ENCODE measurements around the gene FBXL13.
"Not testable (repeated sequence)": the region's sequence is repeated elsewhere in the genome, so short reads cannot be mapped to it uniquely, and the experiment has no call there.

FBXL13 gene

DNA sequence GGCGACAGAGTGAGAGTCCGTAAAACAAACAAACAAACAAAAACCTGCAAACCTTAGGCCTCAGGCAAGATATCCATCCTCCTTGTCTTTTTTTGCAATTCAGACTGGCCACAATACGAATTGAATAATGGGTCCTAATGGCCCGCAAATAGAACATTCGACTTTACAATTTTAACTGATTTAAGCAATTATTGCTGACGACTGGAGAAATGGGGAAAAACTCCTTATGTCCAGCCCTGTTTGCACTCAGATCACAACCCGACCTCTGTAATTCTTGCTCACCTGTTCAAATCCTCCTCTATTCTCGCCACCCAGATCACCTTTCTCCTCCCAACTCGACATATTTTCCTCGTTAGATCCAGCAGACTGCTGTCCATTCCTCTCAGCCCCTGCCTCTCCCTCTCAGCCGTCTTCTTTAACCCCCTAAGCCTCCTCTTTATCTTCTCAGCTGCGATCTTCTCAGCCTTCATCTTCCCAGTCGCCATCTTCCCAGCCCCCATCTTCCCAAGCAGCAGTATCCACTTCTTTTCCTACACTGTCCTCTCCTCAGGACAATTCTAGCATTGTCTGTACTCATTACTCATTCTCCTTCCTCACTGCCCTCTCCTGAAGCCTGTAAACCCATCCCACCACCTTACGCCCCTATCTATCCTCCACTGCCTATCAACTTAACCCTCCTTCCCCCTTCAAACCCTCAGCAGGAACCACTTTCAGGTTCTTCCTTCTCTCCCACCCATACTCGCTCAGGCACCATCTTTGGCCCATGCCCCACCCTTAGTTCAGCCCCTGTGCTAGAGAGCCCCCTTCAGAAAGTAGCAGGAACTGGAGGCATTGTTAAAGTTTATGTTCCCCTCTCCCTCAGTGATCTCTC, 100.0 kb downstream of the FBXL13 start:
- no peak for DNase-seq
- no peak overlapping the region for H3K27ac Mint-ChIP-seq
- no peak overlapping the region for H3K4me3 Mint-ChIP-seq
- no peaks in the 10 kb centered on the region for H3K4me1 Mint-ChIP-seq (ENCODE audit: low read depth)
- H3K36me3 Mint-ChIP-seq (ENCODE audit: low read depth) = no peaks in the 10 kb centered on the region
- no peaks in the 10 kb centered on the region for H3K27me3 Mint-ChIP-seq
- no peaks in the 10 kb centered on the region for H3K9me3 Mint-ChIP-seq

GRCh38 chr7:102973096-102973802, 101.3 kb downstream of the FBXL13 start:
- no peaks in the 10 kb centered on the region for H3K27me3 Mint-ChIP-seq
- no peak for DNase-seq
- no peaks in the 10 kb centered on the region for H3K9me3 Mint-ChIP-seq
- no peaks in the 10 kb centered on the region for H3K36me3 Mint-ChIP-seq (ENCODE audit: low read depth)
- H3K4me1 Mint-ChIP-seq (ENCODE audit: low read depth) = no peaks in the 10 kb centered on the region
- H3K4me3 Mint-ChIP-seq = no peak overlapping the region
- no peak overlapping the region for H3K27ac Mint-ChIP-seq

DNA sequence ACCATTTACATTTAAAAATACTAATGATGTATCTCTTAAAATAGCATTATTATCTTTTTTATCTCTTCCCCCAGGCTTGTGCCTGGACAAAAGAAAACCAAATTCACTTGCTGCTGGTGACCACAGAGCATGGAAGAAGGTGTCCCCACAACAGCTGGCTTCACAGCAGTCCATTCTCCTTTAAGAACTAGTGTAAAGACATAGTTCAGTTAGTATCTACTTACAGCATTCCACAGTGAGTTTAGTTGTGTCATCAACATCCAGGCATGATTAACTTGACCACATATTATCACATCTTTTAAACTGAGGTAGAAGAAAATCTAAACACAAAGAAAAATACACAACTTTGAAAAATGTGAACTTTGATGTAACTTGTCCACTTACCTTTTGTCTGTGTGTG, 106.8 kb downstream of the FBXL13 start:
- H3K27ac Mint-ChIP-seq = no peak overlapping the region
- no peaks in the 10 kb centered on the region for H3K9me3 Mint-ChIP-seq
- no peak overlapping the region for H3K4me3 Mint-ChIP-seq
- no peak for DNase-seq
- H3K36me3 Mint-ChIP-seq (ENCODE audit: low read depth) = no peaks in the 10 kb centered on the region
- H3K4me1 Mint-ChIP-seq (ENCODE audit: low read depth) = no peaks in the 10 kb centered on the region
- no peaks in the 10 kb centered on the region for H3K27me3 Mint-ChIP-seq

DNA sequence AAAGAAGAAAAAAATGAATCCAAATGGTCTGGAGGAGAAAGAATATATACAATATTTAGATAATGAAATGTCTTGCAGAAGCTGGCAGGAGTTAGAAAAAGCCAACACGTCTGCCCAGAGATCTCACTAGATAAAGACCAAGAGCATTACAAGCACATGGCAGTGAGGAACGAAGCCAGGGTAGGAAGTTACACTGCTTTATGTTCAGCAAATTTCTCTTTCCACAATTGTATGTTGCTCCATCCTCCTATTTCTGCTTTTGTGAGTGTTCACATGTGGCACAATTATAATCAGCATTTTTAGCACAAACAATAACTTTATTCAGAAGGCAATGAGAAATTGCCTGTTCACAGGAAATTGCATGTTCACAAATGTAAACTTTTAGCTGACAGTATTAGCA, 108.1 kb downstream of the FBXL13 start:
- Mint-ChIP-seq H3K4me1 (ENCODE audit: low read depth) (no peaks in the 10 kb centered on the region), H3K27ac (no peak overlapping the region), H3K9me3 (no peaks in the 10 kb centered on the region), H3K4me3 (no peak overlapping the region), H3K27me3 (no peaks in the 10 kb centered on the region), H3K36me3 (ENCODE audit: low read depth) (no peaks in the 10 kb centered on the region)
- DNase-seq = no peak

GRCh38 chr7:102961993-102962392, 112.6 kb downstream of the FBXL13 start:
- not testable (repeated sequence) for H3K36me3 Mint-ChIP-seq (ENCODE audit: low read depth); H3K9me3 Mint-ChIP-seq; H3K4me3 Mint-ChIP-seq; H3K4me1 Mint-ChIP-seq (ENCODE audit: low read depth); H3K27ac Mint-ChIP-seq; H3K27me3 Mint-ChIP-seq; DNase-seq

DNA sequence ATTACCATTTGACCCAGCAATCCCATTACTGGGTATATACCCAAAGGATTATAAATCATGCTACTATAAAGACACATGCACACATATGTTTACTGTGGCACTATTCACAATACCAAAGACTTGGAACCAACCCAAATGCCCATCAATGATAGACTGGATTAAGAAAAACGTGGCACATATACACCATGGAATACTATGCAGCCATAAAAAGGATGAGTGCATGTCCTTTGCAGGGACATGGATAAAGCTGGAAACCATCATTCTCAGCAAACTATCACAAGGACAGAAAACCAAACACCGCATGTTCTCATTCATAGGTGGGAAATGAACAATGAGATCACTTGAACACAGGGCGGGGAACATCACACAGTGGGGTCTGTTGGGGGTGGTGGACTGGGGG, 116.6 kb downstream of the FBXL13 start:
- not testable (repeated sequence) for H3K4me1 Mint-ChIP-seq (ENCODE audit: low read depth); H3K36me3 Mint-ChIP-seq (ENCODE audit: low read depth); H3K27ac Mint-ChIP-seq; DNase-seq; H3K4me3 Mint-ChIP-seq; H3K27me3 Mint-ChIP-seq
- peaks cover 25% of the 10 kb centered on the region for H3K9me3 Mint-ChIP-seq

DNA sequence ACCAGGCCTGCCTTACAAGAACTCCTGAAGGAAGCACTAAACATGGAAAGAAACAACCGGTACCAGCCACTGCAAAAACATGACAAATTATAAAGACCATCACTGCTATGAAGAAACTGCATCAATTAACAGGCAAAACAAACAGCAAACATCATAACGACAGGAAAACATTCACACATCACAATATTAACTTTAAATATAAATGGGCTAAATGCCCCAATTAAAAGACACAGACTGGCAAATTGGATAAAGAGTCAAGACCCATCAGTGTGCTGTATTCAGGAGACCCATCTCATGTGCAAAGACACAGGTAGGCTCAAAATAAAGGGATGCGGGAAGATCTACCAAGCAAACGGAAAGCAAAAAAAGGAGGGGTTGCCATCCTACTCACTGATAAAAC, 120.2 kb downstream of the FBXL13 start:
- peaks cover 31% of the 10 kb centered on the region for H3K9me3 Mint-ChIP-seq
- H3K4me1 Mint-ChIP-seq (ENCODE audit: low read depth); H3K27ac Mint-ChIP-seq; H3K36me3 Mint-ChIP-seq (ENCODE audit: low read depth); H3K4me3 Mint-ChIP-seq; H3K27me3 Mint-ChIP-seq; DNase-seq: not testable (repeated sequence)

DNA sequence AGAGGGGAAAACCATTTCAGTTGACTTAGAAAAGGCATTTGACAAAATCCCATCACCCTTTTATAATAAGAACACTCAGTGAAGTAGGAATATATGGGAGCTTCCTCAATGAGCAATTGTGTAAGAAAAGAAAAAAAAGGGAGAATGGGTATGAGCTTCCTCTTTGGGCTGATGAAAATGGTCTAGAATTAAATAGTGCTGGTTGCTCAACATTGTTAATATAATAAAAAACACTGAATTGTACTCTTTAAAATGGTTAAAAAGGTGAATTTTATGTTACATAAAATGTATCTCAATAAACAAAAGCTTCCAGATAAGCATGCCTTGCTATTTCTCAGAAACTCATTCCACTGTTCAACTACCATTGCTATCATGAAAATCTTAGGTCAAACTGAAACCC, 121.2 kb downstream of the FBXL13 start:
- H3K27me3 Mint-ChIP-seq = no peaks in the 10 kb centered on the region
- no peak for DNase-seq
- H3K4me3 Mint-ChIP-seq = no peak overlapping the region
- H3K27ac Mint-ChIP-seq = no peak overlapping the region
- no peaks in the 10 kb centered on the region for H3K36me3 Mint-ChIP-seq (ENCODE audit: low read depth)
- H3K4me1 Mint-ChIP-seq (ENCODE audit: low read depth) = no peaks in the 10 kb centered on the region
- peaks cover 31% of the 10 kb centered on the region for H3K9me3 Mint-ChIP-seq

GRCh38 chr7:102951839-102952238, 122.8 kb downstream of the FBXL13 start:
- H3K9me3 Mint-ChIP-seq = peaks cover 26% of the 10 kb centered on the region
- H3K4me3 Mint-ChIP-seq = no peak overlapping the region
- H3K4me1 Mint-ChIP-seq (ENCODE audit: low read depth) = no peaks in the 10 kb centered on the region
- H3K27me3 Mint-ChIP-seq = no peaks in the 10 kb centered on the region
- H3K36me3 Mint-ChIP-seq (ENCODE audit: low read depth) = no peaks in the 10 kb centered on the region
- no peak overlapping the region for H3K27ac Mint-ChIP-seq
- no peak for DNase-seq

DNA sequence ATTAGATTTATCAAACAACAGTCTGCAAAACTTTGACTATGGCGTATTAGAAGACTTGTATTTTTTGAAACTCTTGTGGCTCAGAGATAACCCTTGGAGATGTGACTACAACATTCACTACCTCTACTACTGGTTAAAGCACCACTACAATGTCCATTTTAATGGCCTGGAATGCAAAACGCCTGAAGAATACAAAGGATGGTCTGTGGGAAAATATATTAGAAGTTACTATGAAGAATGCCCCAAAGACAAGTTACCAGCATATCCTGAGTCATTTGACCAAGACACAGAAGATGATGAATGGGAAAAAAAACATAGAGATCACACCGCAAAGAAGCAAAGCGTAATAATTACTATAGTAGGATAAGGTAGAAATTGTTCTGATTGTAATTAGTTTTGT, 130.4 kb downstream of the FBXL13 start:
- no peaks in the 10 kb centered on the region for H3K36me3 Mint-ChIP-seq (ENCODE audit: low read depth)
- no peak for DNase-seq
- no peak overlapping the region for H3K4me3 Mint-ChIP-seq
- H3K9me3 Mint-ChIP-seq = no peaks in the 10 kb centered on the region
- no peak overlapping the region for H3K27ac Mint-ChIP-seq
- no peaks in the 10 kb centered on the region for H3K4me1 Mint-ChIP-seq (ENCODE audit: low read depth)
- no peaks in the 10 kb centered on the region for H3K27me3 Mint-ChIP-seq

DNA sequence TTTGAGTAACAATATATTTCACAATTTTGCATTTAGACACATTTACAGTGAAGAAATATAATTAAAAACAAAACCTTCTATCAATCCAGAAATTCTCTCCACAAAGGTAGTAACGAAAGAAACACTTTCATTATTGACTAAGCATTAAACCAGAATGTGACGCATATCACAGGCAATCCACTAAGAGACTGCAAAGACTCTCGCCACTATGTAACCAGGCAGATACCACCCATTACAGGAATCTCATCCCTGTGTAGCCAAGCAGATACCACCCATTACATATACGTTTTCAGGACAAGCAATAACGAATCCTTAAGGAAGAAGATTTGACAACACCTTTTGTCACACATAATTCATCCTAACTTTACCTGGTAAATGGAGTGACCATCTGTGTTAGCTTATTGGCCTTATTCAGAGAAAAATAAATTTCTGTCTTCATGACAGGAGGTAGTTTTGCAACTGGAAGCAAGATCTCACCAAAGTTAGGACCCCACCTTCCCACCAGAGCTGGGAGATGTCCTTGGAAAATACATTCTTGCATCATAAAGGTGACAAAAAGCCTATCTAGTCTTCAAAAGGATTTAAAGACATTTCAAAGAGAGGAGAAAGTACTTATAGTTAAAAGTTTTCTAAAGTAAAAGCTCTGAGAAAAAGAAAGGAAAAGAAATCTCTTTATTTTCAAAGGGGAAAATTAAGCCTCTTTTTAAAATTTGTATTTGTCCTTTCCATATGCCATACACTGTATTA, 131.0 kb downstream of the FBXL13 start:
- no peak for DNase-seq
- H3K27me3 Mint-ChIP-seq = no peaks in the 10 kb centered on the region
- H3K4me3 Mint-ChIP-seq = no peak overlapping the region
- no peaks in the 10 kb centered on the region for H3K36me3 Mint-ChIP-seq (ENCODE audit: low read depth)
- no peaks in the 10 kb centered on the region for H3K9me3 Mint-ChIP-seq
- no peaks in the 10 kb centered on the region for H3K4me1 Mint-ChIP-seq (ENCODE audit: low read depth)
- no peak overlapping the region for H3K27ac Mint-ChIP-seq

DNA sequence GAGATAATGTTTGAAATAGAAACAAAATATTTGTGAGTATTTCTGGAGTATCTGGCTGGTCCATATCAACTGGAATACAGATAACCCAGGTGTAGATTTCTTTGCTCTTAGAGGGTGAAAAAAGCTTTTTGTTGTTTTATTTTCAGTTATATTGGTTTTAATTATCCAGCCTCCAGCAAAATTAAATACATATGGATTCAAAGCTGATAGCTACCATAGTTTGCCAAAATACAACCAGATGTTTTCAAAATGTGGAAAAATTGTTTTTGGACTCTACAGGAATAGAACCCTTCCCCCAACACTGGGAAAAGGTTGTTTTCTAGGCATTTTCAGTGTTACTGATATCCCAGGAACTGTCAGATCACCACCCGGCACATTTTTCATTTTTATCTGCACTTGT, 131.7 kb downstream of the FBXL13 start:
- no peak for DNase-seq
- Mint-ChIP-seq H3K27ac (no peak overlapping the region), H3K27me3 (no peaks in the 10 kb centered on the region), H3K4me1 (ENCODE audit: low read depth) (no peaks in the 10 kb centered on the region), H3K36me3 (ENCODE audit: low read depth) (no peaks in the 10 kb centered on the region), H3K4me3 (no peak overlapping the region), H3K9me3 (no peaks in the 10 kb centered on the region)

DNA sequence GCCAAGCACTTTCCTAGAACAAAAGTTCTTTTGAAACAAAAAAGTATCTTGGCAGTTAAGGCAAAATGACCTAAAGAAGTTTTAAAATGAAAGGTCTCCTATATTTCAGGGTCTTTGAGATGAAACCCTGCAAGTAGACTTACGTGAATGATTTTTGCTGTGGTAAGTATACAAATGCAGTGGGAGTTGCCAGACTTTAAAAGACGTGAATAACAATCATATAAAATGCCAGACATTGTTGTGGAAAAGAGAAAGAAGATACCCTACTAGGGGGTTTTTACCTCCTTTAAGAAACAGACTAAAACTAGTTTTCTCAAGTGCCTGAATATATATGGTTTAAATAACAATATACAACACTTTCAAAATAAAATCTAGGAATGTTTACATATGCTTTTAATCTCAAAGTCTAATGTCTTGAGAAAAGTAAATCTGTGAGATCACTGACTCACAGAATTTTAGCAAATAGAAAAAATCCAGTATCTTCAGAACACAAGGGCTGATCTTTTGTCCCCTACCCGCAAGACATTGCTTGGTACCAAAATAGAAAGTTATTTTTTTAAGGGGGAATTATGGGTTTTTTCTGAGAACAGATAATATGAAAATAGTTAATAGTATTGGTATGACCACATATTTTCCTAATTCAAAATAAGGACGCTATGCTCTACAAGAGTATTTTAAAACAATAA, 132.3 kb downstream of the FBXL13 start:
- H3K27ac Mint-ChIP-seq = no peak overlapping the region
- no peak overlapping the region for H3K4me3 Mint-ChIP-seq
- H3K27me3 Mint-ChIP-seq = no peaks in the 10 kb centered on the region
- no peaks in the 10 kb centered on the region for H3K9me3 Mint-ChIP-seq
- H3K4me1 Mint-ChIP-seq (ENCODE audit: low read depth) = no peaks in the 10 kb centered on the region
- H3K36me3 Mint-ChIP-seq (ENCODE audit: low read depth) = no peaks in the 10 kb centered on the region
- no peak for DNase-seq

DNA sequence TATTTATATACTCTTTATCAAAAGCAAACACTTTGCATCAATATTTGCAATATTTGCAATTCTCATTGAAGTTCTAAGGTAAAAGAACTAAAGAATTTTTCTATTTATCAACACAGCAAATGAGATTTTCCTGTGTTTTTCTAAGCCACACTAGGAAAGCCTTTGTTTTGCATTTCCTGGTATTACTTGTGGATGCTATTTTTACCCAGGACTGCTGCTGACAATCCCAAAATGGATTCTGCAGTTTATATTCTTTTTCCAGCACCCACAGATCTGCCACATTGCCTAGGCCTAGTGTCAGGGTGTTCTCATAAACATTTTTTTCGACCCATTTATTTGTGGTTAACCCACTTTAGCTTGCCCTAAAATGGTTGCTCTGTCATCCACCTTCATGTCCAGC, 135.9 kb downstream of the FBXL13 start:
- H3K27ac Mint-ChIP-seq = no peak overlapping the region
- H3K4me3 Mint-ChIP-seq = no peak overlapping the region
- H3K36me3 Mint-ChIP-seq (ENCODE audit: low read depth) = no peaks in the 10 kb centered on the region
- no peaks in the 10 kb centered on the region for H3K4me1 Mint-ChIP-seq (ENCODE audit: low read depth)
- H3K9me3 Mint-ChIP-seq = no peaks in the 10 kb centered on the region
- DNase-seq = no peak
- H3K27me3 Mint-ChIP-seq = no peaks in the 10 kb centered on the region
